Neural crest cell (in vitro differentiated cells): ENCODE data around the gene DLG4. TPM values are rescaled to one million over a fixed set of nuclear protein-coding genes. Genes with fewer than 3 reads are reported as not detected.

Experiments used
- DNase-seq: peaks from one replicate; pipeline ENCODE4 v3.0.0; 2021; ENCODE audit warnings: low read depth, mixed read lengths, low spot score
- H3K27ac Mint-ChIP-seq: one replicate; pipeline ENCODE4 v1.8.0; 2021; ENCODE audit warnings: mild to moderate bottlenecking, mixed read lengths; ENCODE audit not compliant: unreplicated experiment
- H3K27me3 Mint-ChIP-seq: 2 replicates; pipeline ENCODE4 v1.8.0; 2021; ENCODE audit warnings: low read depth, mild to moderate bottlenecking, mixed read lengths
- H3K36me3 Mint-ChIP-seq: 2 replicates; pipeline ENCODE4 v1.8.0; 2021; ENCODE audit warnings: low read depth, mild to moderate bottlenecking, mixed read lengths
- H3K4me1 Mint-ChIP-seq: 2 replicates; pipeline ENCODE4 v1.8.0; 2021; ENCODE audit warnings: mixed read lengths
- H3K4me3 Mint-ChIP-seq: one replicate; pipeline ENCODE4 v1.8.0; 2021; ENCODE audit warnings: mild to moderate bottlenecking, mixed read lengths
- H3K9me3 Mint-ChIP-seq: 2 replicates; pipeline ENCODE4 v1.8.0; 2021; ENCODE audit warnings: mixed read lengths
- total RNA-seq: library from RNA; stranded (reverse); gene quantifications from 2 replicates; pipeline ENCODE4 v1.2.1, GENCODE V29; 2021
- TF ChIP-seq, protein P1 (sequence below): fragments of 200-600 bp; sonication (generic); conservative IDR thresholded peaks from 2 replicates; pipeline ENCODE4 v1.5.0; 2021; ENCODE audit warnings: antibody characterized with exemption, mild to moderate bottlenecking

Gene DLG4
- total RNA-seq, 1 donor from 2014 or later, result 51.4 TPM

GRCh38 chr17:7224661-7225111 lies 5.0 kb upstream of the DLG4 start:
- Mint-ChIP-seq H3K4me1 (peaks cover 16% of the 10 kb centered on the region), H3K27me3 (peaks cover 17% of the 10 kb centered on the region), H3K36me3 (peaks cover 17% of the 10 kb centered on the region)

DNA sequence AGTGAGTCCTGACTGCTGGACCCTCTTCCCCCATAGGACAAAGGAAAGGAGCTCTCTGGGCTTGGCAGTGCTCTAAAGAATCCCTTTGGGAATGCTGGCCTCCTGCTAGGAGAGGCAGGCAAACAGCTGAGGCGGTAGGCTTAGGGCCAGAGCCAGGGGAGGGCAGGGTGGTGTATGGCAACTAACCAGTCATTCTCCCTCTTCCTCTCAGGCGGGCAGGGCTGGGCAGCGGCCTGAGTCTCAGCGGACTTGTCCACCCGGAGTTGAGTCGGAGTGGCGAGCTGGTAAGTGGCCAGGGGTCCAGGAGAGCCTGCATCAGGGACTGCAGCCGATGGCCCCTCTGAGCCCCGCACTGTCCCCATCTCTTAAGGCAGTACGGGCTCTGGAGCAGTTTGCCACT lies 4.5 kb upstream of the DLG4 start:
- no peak overlapping the region for H3K27ac Mint-ChIP-seq
- no peak for DNase-seq
- TF ChIP-seq, protein P1, sequence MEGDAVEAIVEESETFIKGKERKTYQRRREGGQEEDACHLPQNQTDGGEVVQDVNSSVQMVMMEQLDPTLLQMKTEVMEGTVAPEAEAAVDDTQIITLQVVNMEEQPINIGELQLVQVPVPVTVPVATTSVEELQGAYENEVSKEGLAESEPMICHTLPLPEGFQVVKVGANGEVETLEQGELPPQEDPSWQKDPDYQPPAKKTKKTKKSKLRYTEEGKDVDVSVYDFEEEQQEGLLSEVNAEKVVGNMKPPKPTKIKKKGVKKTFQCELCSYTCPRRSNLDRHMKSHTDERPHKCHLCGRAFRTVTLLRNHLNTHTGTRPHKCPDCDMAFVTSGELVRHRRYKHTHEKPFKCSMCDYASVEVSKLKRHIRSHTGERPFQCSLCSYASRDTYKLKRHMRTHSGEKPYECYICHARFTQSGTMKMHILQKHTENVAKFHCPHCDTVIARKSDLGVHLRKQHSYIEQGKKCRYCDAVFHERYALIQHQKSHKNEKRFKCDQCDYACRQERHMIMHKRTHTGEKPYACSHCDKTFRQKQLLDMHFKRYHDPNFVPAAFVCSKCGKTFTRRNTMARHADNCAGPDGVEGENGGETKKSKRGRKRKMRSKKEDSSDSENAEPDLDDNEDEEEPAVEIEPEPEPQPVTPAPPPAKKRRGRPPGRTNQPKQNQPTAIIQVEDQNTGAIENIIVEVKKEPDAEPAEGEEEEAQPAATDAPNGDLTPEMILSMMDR, result no peak
- H3K36me3 Mint-ChIP-seq, result peaks cover 15% of the 10 kb centered on the region
- H3K27me3 Mint-ChIP-seq, result peaks cover 22% of the 10 kb centered on the region
- H3K4me3 Mint-ChIP-seq, result peak overlapping the region; percentile 98
- H3K9me3 Mint-ChIP-seq, result no peaks in the 10 kb centered on the region
- H3K4me1 Mint-ChIP-seq, result peaks cover 22% of the 10 kb centered on the region

More at GRCh38 chr17:7224661-7225111, 5.0 kb upstream of the DLG4 start:
- Mint-ChIP-seq H3K4me3 (peak overlapping the region; percentile 61), H3K27ac (no peak overlapping the region), H3K9me3 (no peaks in the 10 kb centered on the region)
- no peak for DNase-seq
- TF ChIP-seq, protein P1, result no peak

- H3K27ac Mint-ChIP-seq, result no peak overlapping the region
- peaks cover 27% of the 10 kb centered on the region for H3K27me3 Mint-ChIP-seq
- TF ChIP-seq, protein P1, result no peak
- no peak for DNase-seq
- peak overlapping the region; percentile 98 for H3K4me3 Mint-ChIP-seq
- no peaks in the 10 kb centered on the region for H3K9me3 Mint-ChIP-seq
- H3K4me1 Mint-ChIP-seq, result peaks cover 29% of the 10 kb centered on the region
- H3K36me3 Mint-ChIP-seq, result peaks cover 14% of the 10 kb centered on the region
Observed at GRCh38 chr17:7223375-7223774, 3.7 kb upstream of the DLG4 start.

GRCh38 chr17:7222972-7223292 lies 3.3 kb upstream of the DLG4 start:
- Mint-ChIP-seq H3K9me3 (no peaks in the 10 kb centered on the region), H3K4me3 (peak overlapping the region; percentile 98), H3K4me1 (peaks cover 33% of the 10 kb centered on the region), H3K36me3 (peaks cover 10% of the 10 kb centered on the region), H3K27me3 (peaks cover 27% of the 10 kb centered on the region), H3K27ac (no peak overlapping the region)
- no peak for DNase-seq
- TF ChIP-seq, protein P1, result no peak

DNA sequence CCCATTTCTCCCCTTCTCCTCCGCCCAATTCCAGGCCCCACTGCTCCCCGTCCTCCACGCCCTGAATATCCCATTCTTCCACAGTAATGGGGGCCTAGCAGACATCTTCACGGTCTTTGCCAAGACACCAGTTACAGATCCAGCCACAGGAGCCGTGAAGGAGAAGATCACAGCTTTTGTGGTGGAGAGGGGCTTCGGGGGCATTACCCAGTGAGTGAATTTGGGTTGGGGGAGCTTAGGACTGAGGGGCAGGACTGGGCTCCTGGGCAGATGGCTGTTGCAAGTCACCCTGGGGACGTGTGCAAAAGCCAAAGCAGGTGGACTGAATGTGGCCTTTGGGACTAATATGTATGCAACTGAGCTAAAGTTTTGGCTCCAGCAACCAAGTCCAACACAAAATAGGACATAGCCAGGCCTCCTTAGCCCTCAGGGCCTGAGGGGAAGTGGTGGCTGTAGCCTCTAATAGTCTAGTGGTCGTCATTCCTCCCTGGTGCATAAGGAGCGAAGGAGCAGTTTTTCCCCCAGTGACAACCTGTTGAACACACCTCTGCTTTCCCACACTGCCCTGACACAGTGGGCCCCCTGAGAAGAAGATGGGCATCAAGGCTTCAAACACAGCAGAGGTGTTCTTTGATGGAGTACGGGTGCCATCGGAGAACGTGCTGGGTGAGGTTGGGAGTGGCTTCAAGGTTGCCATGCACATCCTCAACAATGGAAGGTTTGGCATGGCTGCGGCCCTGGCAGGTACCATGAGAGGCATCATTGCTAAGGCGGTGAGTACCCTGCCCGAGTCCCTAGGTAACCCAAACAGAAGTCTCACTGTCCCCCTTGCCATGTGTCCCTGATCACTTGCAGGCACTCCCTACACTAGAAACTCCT lies 2.7 kb upstream of the DLG4 start:
- peaks cover 9% of the 10 kb centered on the region for H3K36me3 Mint-ChIP-seq
- H3K27me3 Mint-ChIP-seq, result peaks cover 30% of the 10 kb centered on the region
- TF ChIP-seq, protein P1, result no peak
- DNase-seq, result no peak
- H3K9me3 Mint-ChIP-seq, result no peaks in the 10 kb centered on the region
- peak overlapping the region; percentile 78 for H3K27ac Mint-ChIP-seq
- H3K4me3 Mint-ChIP-seq, result peak overlapping the region; percentile 98
- H3K4me1 Mint-ChIP-seq, result peaks cover 39% of the 10 kb centered on the region
